MM.1S (cell line): Measurements from ENCODE around the gene COL6A3.

Source experiments
- EZH2 ChIP-seq: fragments of 300-600 bp; sonication (generic); optimal IDR thresholded peaks from 2 replicates; pipeline ENCODE3; 2017; ENCODE audit warnings: low read depth, mild to moderate bottlenecking, antibody characterized with exemption, low read length, mixed read lengths
- EZH2phosphoT487 ChIP-seq: fragments of 300-600 bp; sonication (generic); IDR thresholded peaks from 2 replicates; pipeline ENCODE4 v1.6.1; 2018; ENCODE audit warnings: antibody characterized with exemption, low read length
- TF ChIP-seq, protein P1 (sequence below): fragments of 300-600 bp; sonication (generic); IDR thresholded peaks from 2 replicates; pipeline ENCODE4 v1.5.1; 2016; ENCODE audit warnings: antibody characterized with exemption, low read length, mixed read lengths

DNA sequence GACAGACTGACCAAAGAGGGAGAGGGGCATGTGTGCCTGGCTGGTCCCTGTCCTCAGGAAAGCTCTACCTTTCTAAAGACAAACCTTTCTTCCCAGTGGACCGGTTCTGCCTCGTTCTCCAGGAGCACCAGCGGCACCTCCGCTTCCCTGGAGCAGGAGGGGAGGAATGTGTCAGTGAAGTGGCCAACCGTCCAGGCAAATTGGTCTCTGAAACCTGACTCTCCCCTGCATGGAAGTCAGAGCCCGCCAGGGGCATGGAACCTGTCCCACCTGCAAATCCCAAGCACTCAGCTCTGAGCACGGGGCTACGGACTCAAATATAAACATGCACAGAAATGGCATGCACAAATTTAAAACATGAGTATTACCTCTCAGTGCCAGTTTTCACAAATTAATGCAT is 62.9 kb downstream of the COL6A3 start:
- TF ChIP-seq, protein P1, sequence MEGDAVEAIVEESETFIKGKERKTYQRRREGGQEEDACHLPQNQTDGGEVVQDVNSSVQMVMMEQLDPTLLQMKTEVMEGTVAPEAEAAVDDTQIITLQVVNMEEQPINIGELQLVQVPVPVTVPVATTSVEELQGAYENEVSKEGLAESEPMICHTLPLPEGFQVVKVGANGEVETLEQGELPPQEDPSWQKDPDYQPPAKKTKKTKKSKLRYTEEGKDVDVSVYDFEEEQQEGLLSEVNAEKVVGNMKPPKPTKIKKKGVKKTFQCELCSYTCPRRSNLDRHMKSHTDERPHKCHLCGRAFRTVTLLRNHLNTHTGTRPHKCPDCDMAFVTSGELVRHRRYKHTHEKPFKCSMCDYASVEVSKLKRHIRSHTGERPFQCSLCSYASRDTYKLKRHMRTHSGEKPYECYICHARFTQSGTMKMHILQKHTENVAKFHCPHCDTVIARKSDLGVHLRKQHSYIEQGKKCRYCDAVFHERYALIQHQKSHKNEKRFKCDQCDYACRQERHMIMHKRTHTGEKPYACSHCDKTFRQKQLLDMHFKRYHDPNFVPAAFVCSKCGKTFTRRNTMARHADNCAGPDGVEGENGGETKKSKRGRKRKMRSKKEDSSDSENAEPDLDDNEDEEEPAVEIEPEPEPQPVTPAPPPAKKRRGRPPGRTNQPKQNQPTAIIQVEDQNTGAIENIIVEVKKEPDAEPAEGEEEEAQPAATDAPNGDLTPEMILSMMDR: no peak
- TF ChIP-seq EZH2: no peak
- no peak for TF ChIP-seq EZH2phosphoT487
